Common myeloid progenitor, CD34-positive (primary cell): ENCODE data around the gene SOCS3.

Experiments used
- CTCF ChIA-PET: fragments of 350-600 bp; sonication (Branson Sonifier 250); formaldehyde crosslinking; loops from one replicate; lab custom pipeline; 2021; ENCODE audit warnings: antibody characterized with exemption; lab: Charles Lee
- POLR2A ChIA-PET: fragments of 350-600 bp; sonication (Branson Sonifier 250); formaldehyde crosslinking; loops from one replicate; lab custom pipeline; 2021; ENCODE audit warnings: antibody characterized with exemption; lab: Charles Lee
- DNase-seq, 3 donors: peaks; one replicate each; pipeline versions ENCODE4 v3.0.0 to v3.0.0-alpha.2; 2013
- H3K27ac ChIP-seq, 2 experiments: 1 replicate in 1 of 2; 2 replicates in 1 of 2; pipeline ENCODE4 v1.7.0; 2013; ENCODE audit warnings: inconsistent platforms in 2 of 2, low read length in 2 of 2, mild to moderate bottlenecking in 2 of 2, low read depth in 1 of 2, moderate library complexity in 1 of 2; ENCODE audit not compliant: severe bottlenecking in 2 of 2, insufficient read depth in 1 of 2, poor library complexity in 1 of 2
- H3K27me3 ChIP-seq, 5 experiments: replicated peaks in 2 of 5; 1 replicate in 3 of 5; 2 replicates in 2 of 5; pipeline versions ENCODE4 v1.6.1 to v1.7.0; 2013; ENCODE audit warnings: low read length in 4 of 5, mild to moderate bottlenecking in 2 of 5, moderate library complexity in 2 of 5, inconsistent platforms in 1 of 5; ENCODE audit not compliant: insufficient read depth in 5 of 5, control insufficient read depth in 4 of 5
- H3K36me3 ChIP-seq, 4 experiments: 1 replicate in 2 of 4; 2 replicates in 2 of 4; pipeline versions ENCODE4 v1.6.1 to v1.7.0; 2013; ENCODE audit warnings: low read length in 3 of 4, control low read depth in 1 of 4, mild to moderate bottlenecking in 1 of 4; ENCODE audit not compliant: control insufficient read depth in 4 of 4, insufficient read depth in 4 of 4
- H3K4me1 ChIP-seq, 4 experiments: 1 replicate in 3 of 4; 2 replicates in 1 of 4; pipeline versions ENCODE4 v1.6.1 to v1.7.1; 2013; ENCODE audit warnings: low read length in 3 of 4, mild to moderate bottlenecking in 3 of 4, control low read depth in 1 of 4, inconsistent platforms in 1 of 4, moderate library complexity in 1 of 4; ENCODE audit not compliant: control insufficient read depth in 4 of 4, insufficient read depth in 4 of 4; ENCODE audit errors: control extremely low read depth in 1 of 4
- H3K4me3 ChIP-seq, 7 experiments: 1 replicate in 4 of 7; 2 replicates in 3 of 7; pipeline versions ENCODE4 v1.5.1 to v1.7.0; 2013; ENCODE audit warnings: mild to moderate bottlenecking in 7 of 7, low read length in 6 of 7, moderate library complexity in 6 of 7, inconsistent platforms in 2 of 7, low read depth in 2 of 7, control low read depth in 1 of 7; ENCODE audit not compliant: insufficient read depth in 4 of 7, control insufficient read depth in 1 of 7; ENCODE audit errors: extremely low read depth in 1 of 7
- H3K9me3 ChIP-seq, 5 experiments: 1 replicate in 4 of 5; 2 replicates in 1 of 5; pipeline versions ENCODE4 v1.6.1 to v1.7.1; 2013; ENCODE audit warnings: low read length in 4 of 5, mild to moderate bottlenecking in 2 of 5, inconsistent platforms in 1 of 5, low read depth in 1 of 5, moderate library complexity in 1 of 5; ENCODE audit not compliant: control insufficient read depth in 4 of 5, insufficient read depth in 2 of 5; ENCODE audit errors: control extremely low read depth in 1 of 5
- WGBS: methylation state at CpG from one replicate; pipeline ENCODE4 v1.1.5; 2013; ENCODE audit not compliant: insufficient coverage; 5-methylcytosine and 5-hydroxymethylcytosine counted together

The SOCS3 gene

DNA sequence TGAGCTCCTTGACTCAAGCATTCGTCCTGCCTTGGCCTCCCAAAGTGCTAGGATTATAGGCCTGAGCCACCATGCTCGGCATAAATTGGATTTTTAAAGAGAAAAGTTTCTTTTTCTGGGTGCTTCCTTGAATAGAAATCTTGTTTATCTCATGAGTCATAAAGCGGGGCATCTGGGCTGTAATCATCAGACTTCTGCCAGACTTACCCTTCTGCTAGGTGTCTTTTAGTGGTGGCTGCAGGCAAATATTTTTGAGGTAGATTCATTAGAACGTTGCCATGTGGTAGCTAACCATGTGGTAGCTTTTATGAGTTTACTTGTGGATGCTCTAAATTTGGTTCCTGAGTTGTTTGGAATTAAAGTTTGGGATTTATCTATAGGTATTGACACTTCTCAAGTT is 32.0 kb upstream of the SOCS3 start:
- DNase-seq: no peak
- POLR2A ChIA-PET: no interaction called here
- WGBS: 93% methylated on average over 4 of the region's 4 CpGs
- Histone ChIP-seq H3K27me3 (no peaks in the 10 kb centered on the region), H3K9me3 (no peaks in the 10 kb centered on the region), H3K36me3 (peaks cover 12 to 53% (median 36%) of the 10 kb centered on the region in 4 experiments), H3K4me1 (peaks cover 13 to 38% (median 31%) of the 10 kb centered on the region in 4 experiments), H3K27ac (peak overlapping the region; percentile 4 to 17), H3K4me3 (no peak overlapping the region)
- CTCF ChIA-PET: interaction anchor here (1.0 to 3.0 kb wide), 4 partner anchors 10 to 141 kb away, joined by 3 to 11 read pairs (median 6); no protein-coding TSS in a partner anchor

- no peaks in the 10 kb centered on the region for H3K27me3 ChIP-seq
- H3K4me3 ChIP-seq: no peak overlapping the region
- H3K4me1 ChIP-seq: peaks cover 15 to 46% (median 39%) of the 10 kb centered on the region in 4 experiments
- no peak for DNase-seq
- ChIA-PET POLR2A (no interaction called here), CTCF (interaction anchor here (0.8 to 3.0 kb wide), 5 partner anchors 9 to 141 kb away, joined by 3 to 11 read pairs (median 3); no protein-coding TSS in a partner anchor)
- peaks cover 10 to 45% (median 28%) of the 10 kb centered on the region in 4 experiments for H3K36me3 ChIP-seq
- H3K9me3 ChIP-seq: no peaks in the 10 kb centered on the region
- H3K27ac ChIP-seq: no peak overlapping the region
- 98% methylated on average over 10 of the region's 11 CpGs for WGBS
Measured at GRCh38 chr17:78391051-78391431, 31.2 kb upstream of the SOCS3 start.

GRCh38 chr17:78390241-78391050 is 30.6 kb upstream of the SOCS3 start:
- Histone ChIP-seq H3K4me1 (peaks cover 20 to 52% (median 45%) of the 10 kb centered on the region in 4 experiments), H3K36me3 (peaks cover 10 to 40% (median 25%) of the 10 kb centered on the region in 4 experiments), H3K27me3 (no peaks in the 10 kb centered on the region), H3K4me3 (no peak overlapping the region), H3K27ac (no peak overlapping the region), H3K9me3 (no peaks in the 10 kb centered on the region)
- POLR2A ChIA-PET: interaction anchor here (1.0 kb wide), 1 partner anchor 19 kb away, joined by 3 read pairs; no protein-coding TSS in a partner anchor
- WGBS: 90% methylated on average over 12 of the region's 15 CpGs
- peak in 2 of 3 donors; percentile 28 to 33 for DNase-seq
- CTCF ChIA-PET: interaction anchor here (0.8 to 3.0 kb wide), 3 partner anchors 8 to 31 kb away, joined by 3 to 11 read pairs (median 9); no protein-coding TSS in a partner anchor

GRCh38 chr17:78387977-78388941 is 28.4 kb upstream of the SOCS3 start:
- POLR2A ChIA-PET: no interaction called here

DNA sequence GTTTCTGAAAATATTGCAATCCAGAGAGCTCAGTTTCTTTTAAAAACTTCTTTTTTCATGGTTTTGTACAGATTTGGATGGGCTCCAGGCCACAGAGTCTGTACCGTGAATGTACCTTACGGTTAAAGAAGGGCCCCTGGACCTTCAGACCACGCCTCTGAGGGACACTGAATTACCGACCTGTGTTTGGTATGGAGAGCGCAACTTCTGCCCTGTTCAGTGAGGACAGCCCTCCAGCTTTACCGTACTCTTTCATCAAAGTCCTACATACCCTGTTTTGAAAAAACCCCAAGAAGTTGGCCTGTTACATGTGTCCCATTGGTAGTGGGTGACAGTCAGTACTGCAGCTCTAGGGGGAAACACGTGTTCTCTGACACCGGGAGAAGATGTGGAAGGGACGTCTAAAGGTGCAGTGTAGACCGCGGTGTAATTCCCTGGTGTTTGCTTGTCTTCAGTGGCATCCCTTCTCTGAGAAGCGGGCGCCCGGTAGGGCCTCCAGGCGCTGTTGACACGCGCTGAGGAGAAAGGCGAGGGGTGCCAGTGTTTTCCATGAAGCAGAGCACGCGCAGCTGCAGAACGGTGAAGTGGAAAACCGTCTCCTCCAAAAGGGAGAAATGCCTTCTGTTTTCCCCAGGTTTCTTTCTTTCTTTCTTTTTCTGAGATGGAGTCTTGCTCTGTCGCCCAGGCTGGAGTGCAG is 24.8 kb upstream of the SOCS3 start:
- H3K27ac ChIP-seq: peak overlapping the region; percentile 56 to 83
- peaks cover 48 to 98% (median 92%) of the 10 kb centered on the region in 4 experiments for H3K4me1 ChIP-seq
- peak overlapping the region in 5 of 7 experiments; percentile 5 to 52 (median 16) for H3K4me3 ChIP-seq
- DNase-seq: peak in 1 of 3 donors; percentile 29
- H3K36me3 ChIP-seq: no peaks in the 10 kb centered on the region
- ChIA-PET CTCF (interaction anchor here (0.6 to 1.6 kb wide), 5 partner anchors 9 to 32 kb away, joined by 3 to 4 read pairs (median 3); no protein-coding TSS in a partner anchor), POLR2A (interaction anchor here (0.8 to 1.0 kb wide), 2 partner anchors 24 to 132 kb away, joined by 3 to 5 read pairs; partner anchors contain the start of gene SOCS3)
- no peaks in the 10 kb centered on the region for H3K27me3 ChIP-seq
- WGBS: 66% methylated on average over 19 of the region's 23 CpGs
- no peaks in the 10 kb centered on the region for H3K9me3 ChIP-seq

More at GRCh38 chr17:78387977-78388941, 28.4 kb upstream of the SOCS3 start:
- Histone ChIP-seq H3K27me3 (no peaks in the 10 kb centered on the region), H3K36me3 (peaks cover 2 to 22% (median 11%) of the 10 kb centered on the region in 4 experiments), H3K27ac (peak overlapping the region; percentile 33 to 57), H3K4me1 (peaks cover 32 to 74% (median 67%) of the 10 kb centered on the region in 4 experiments), H3K4me3 (peak overlapping the region in 1 of 7 experiments; percentile 45), H3K9me3 (no peaks in the 10 kb centered on the region)
- CTCF ChIA-PET: interaction anchor here (0.6 to 1.5 kb wide), 4 partner anchors 10 to 510 kb away, joined by 3 to 5 read pairs (median 4); partner anchors contain the start of gene PGS1
- 35% methylated on average over 6 of the region's 10 CpGs for WGBS
- DNase-seq: peak; percentile 49 to 81 (median 79)
